Medulla oblongata (tissue), 1 donor: ENCODE measurements around the gene CCDC9B.
A peak's percentile ranks its signal among the peaks of the same experiment; 100 is the strongest.

Experiments
- DNase-seq: peaks from one replicate; pipeline ENCODE4 v3.0.0-alpha.2; 2015; ENCODE audit errors: extremely low spot score

The CCDC9B gene

GRCh38 chr15:40345225-40345866 lies 4.6 kb upstream of the CCDC9B start:
- no peak for DNase-seq

DNA sequence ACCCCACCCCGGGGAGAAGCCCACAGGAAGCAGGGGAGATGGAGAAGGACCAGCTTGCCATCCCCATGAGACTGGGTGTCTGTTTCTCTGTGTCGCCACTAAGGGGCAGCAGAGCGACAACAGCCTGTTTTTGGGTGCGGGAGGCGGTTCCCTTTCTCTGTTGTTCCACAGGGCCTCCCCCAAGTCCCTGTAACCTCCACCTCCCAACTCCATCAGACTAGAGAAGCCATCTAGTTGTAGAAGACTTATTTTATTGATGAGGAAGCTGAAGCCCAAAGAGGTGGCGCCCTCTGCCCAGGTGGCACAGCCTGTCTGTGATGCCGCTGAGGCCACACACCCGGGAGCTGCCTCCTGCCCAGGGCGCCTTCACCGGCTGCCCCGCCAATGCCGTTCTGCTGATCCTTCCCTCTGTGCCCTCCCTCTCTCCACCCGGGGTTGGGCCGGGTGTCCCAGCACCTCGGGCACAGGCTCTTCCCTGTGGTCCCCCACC lies 3.9 kb upstream of the CCDC9B start:
- DNase-seq = peak; percentile 71

GRCh38 chr15:40344217-40344616 lies 3.5 kb upstream of the CCDC9B start:
- no peak for DNase-seq

GRCh38 chr15:40343512-40343911 lies 2.8 kb upstream of the CCDC9B start:
- no peak for DNase-seq

DNA sequence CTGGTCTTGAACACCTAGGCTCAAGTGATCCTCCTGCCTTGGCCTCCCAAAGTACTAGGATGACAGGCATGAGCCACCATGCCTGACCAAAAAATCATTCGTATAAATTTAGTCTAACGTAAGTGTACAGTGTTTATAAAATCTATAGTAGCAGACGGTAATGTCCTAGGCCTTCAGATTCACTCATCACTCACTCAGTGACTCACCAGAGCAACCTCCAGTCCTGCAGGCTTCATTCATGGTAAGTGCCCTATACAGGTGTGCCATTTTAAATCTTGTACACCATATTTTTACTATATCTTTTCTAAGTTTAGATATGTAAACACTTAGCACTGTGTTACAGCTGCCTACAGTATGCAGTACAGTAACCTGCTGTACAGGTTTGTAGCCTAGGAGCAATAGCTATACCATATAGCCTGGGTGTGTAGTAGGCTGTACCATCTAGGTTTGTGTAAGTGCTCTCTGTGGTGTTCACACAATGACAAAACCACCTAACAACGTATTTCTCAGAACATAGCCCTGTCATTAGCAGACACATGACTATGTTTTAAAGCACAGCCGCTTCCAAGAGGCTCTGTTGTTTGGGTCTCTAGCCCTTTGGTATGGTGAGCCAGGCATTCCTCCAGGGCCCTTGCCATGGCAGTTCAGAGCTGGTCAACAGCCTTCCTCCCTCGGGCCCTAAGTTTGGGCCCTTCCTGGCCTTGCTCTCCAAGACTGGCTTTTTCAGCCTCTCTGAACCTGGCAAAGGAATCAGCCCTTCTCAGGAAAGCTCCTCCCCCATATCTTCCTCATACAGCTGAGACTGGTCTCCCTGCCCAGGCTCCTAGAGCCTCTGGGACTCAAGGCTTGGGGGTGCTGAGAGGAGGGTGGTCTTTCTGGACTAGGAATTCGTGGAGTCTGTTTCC lies 1.9 kb upstream of the CCDC9B start:
- no peak for DNase-seq

DNA sequence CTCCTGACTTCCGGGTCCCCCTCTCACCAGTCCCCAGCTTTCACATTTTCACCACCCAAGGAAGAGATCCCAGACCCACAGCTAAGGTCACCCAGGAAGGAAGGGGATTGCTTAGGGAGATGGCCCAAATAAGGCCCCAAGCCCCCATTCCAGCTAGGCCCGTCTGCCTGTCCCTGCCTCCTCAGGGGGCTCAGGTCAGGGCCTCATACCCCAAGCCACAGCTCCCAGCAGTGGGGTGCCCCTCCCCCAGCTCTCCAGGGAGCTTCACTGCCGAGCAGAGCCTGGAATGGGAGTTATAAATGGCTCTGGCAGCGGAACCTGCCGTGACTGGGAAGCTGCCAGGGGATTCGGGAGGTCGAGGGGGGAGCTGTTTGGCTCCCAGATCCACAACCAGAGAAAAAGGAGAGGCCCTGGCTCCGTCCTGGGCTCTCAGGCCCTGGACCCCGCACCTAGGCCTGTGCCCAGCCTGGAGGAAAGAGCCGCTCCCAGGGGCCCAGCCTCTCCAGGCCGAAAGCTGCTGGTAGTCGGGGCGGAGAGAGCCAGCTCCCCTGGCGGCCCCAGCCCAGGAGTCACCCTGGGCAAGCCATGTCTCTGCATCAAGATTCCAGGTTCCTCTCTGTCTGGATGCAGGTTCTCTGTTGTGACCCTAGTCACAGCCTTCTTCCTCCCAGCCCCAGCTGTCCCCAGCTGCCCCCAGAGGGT lies 550 bp downstream of the CCDC9B start:
- peak; percentile 79 for DNase-seq

DNA sequence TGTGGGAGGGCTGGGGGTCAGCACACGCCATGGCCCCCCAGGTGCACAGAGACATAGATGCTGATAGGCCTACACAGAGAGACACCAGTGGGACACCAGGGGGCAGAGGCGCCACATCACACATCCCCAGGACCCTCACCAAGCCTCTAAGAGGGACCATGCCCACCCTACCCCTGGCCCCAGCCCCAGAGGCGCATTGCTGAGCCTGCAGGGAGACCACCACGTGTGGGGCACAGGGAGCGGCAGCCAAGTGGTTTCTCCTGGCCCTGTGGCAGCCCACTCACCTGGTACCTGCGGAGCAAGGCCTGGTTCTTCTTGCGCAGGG lies 1.2 kb downstream of the CCDC9B start:
- DNase-seq = no peak

GRCh38 chr15:40338921-40339620 lies 1.7 kb downstream of the CCDC9B start:
- DNase-seq = peak; percentile 86

GRCh38 chr15:40338041-40338657 lies 2.6 kb downstream of the CCDC9B start:
- DNase-seq = peak; percentile 69

DNA sequence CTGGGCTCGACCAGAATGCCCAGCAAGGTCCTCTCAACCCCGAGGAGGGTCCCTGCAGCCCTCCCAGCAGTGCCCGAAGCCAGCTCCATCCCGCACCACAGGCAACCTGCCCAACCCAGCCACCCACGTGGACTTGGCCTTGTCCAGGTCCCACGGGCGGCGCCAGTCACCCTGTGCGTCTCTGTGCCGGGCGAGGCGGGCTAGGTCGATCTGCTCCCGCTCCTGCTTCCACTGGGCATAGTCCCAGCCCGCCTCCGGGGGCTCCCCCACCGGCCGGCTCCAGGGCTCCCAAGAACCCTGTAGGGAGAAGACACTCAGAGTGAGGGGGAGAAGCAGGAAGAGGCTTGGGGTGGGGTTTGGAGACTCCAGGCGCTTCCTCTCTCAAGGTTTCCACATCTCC lies 3.1 kb downstream of the CCDC9B start:
- no peak for DNase-seq

GRCh38 chr15:40336744-40337122 lies 4.0 kb downstream of the CCDC9B start:
- no peak for DNase-seq

DNA sequence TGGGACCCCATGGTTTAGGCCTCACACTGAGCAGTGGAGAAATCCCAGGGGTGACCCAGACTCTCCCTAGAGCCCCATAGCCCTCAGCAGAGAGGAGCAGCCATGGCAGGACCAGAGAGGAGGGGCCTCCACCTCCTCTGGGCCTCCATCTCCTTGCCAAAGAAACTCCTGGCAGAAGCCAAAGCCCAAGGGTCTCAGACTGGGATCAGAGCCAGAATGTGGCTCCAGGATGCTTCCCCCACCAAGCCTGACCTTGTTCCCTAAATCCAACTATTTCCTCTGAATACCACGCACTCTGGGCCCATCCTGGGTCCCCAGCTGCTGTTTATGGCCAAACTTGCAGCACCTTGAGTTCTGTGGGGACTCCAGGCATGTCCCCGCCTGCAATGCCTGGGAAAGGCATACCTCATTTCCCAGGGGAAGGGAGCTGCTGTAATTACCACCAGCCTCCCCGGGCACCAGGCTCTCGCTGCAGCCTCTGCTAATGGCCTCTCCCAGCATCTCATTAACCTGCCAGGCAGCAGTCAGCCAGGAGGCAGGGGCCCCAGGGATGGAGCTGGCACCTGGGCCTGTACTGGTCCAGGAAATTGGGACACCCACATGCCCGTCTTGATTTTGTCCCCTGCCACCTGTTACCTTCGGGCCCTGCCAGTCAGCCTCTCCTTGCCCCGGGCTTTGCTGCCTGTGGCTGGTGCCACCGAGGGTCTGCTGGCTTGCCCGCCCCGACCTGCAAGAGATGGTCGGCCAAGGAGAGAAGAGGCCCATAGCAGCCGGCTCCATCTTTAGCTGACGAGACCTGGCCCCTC lies 4.6 kb downstream of the CCDC9B start:
- DNase-seq = no peak

- no peak for DNase-seq
These were observed 5.6 kb downstream of the CCDC9B start for GRCh38 chr15:40334941-40335795.

DNA sequence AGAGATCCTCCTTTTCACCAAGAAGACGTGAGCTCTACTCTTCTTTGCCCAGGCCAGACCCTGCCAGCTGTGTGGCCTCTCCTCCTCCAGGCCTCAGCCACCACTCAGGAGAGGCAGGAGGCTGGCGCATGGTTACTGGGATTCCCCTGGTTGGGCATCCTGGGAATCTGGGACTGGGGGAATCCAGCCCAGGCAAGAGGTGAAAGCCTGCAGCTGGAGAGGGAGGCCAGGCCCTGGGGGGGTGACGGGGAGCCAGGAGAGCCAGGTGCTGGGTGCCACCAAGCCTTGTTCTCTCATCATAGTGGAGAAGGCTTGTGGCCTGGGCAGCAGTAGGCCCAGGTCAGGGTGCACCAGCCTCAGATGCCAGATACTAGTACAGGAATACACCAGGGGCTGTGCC lies 6.2 kb downstream of the CCDC9B start:
- no peak for DNase-seq

DNA sequence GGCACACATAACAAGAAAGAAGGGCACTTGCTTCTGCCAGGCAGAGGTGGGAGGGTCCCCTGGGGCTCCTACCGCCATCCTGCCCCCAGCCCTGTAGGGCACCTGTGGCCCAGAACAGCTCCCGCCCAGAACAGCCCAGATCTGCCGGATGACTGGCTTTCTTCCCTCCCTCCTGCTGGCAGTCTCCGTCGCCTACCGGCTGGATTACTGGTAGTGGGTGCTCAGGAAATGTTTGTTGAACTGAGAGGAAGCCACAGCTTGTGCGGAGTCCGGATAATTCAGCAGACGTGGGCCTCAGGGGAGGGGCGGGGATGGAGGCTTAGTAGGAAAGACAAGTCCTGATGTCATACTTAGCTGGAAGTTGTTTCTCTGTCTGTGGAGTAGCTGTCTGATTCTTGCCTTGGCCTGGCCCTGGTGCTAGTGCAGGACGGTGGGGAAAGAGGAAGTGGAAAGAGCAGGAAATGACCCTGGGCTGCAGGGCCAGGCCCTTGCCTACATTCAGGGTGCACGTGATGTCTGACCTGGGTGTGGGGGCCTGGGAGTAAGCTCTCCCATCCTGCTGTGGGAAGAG lies 6.7 kb downstream of the CCDC9B start:
- DNase-seq = peak; percentile 85

- no peak for DNase-seq
These were observed 8.5 kb downstream of the CCDC9B start for GRCh38 chr15:40332113-40332781.

- no peak for DNase-seq
These were observed 9.1 kb downstream of the CCDC9B start for GRCh38 chr15:40331637-40332036.

- DNase-seq = no peak
These were observed 9.7 kb downstream of the CCDC9B start for GRCh38 chr15:40331026-40331425.

DNA sequence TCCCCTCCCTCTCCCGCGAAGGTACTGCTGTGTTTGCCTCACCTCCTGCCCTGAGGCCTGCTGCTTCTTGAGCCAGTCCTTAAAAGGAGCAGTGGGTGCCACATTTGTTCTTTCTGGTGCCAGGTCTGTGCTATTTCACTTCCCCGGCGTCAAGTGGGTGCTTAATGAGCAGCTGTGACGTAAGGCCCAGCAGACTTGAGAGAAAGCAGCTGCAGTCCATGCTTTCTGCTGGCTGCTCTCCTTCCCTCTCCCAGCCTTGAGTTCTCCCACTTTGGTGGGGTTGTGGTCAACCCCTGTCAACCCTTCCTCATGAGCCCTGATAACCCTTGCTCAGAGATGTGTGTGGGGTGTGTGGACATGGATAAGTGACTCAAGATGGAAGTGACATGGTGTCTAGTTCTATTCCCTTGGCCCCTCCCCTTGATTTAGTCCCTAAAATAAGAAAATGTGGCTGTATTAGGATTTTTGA lies 10.3 kb downstream of the CCDC9B start:
- peak; percentile 73 for DNase-seq
